DMS114 treated with DMSO at 0.1 percent for 48 hours (cell line): ENCODE measurements around the gene UCP3.

Experiments
- DNase-seq: peaks from one replicate; lab custom pipeline; 2025; ENCODE audit not compliant: unreplicated experiment; lab: John Stamatoyannopoulos, UW

Gene UCP3

DNA sequence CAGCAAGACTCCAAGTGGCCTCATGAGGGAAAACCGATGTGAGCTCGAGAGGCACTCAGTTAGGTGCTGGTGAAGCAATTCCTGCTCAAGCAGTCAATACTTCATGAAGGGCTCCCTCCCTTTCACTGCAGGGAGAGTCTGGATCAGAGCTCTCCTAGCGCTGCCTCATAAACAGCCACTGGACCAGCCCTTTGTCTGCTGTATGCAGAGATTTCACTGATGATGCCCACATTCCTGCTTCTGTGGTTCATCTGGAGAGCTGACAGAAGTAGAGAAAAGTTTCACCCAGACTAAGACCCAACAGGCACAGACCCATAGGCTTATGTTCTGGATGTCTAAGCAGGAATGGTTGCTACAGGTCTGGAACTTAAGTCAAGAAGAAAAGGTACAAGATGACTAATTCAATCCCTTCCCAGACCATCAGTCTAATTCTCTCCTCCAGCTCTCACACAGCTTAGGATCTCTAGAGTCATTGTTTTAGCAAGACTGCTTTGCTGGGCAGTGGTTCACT lies 30.3 kb downstream of the UCP3 start:
- no peak for DNase-seq

- DNase-seq, result no peak
These were observed 30.9 kb downstream of the UCP3 start for GRCh38 chr11:73977856-73978519.

DNA sequence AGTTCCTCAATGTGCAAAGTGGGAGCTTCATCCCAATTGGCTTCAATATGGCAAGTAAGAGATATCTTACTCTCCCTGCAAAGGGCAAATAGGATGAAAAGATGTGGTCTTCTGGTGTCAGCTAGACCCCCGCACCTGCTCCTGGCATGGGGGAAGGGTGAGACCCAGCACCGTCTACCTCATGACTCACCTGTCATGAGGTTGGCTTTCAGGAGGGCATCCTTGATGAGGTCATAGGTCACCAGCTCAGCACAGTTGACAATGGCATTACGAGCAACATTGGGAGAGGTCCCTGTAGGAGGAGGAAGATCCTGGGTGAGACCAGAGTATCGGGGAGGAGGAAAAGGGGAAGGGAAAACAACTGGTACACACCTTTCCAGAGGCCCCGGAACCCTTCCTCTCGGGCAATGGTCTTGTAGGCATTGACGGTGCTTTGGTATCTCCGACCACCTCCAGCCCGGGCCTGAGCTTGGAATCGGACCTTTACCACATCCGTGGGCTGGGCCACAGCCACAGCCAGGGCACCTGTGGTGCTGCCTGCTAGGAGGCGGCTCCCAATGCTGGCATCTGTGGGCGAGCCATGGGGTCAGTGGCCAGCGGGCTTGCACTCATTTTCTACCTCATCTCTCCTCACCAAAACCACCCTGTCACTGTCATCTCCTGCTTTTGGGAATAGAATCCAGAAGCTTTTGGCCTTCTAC lies 32.3 kb downstream of the UCP3 start:
- no peak for DNase-seq

DNA sequence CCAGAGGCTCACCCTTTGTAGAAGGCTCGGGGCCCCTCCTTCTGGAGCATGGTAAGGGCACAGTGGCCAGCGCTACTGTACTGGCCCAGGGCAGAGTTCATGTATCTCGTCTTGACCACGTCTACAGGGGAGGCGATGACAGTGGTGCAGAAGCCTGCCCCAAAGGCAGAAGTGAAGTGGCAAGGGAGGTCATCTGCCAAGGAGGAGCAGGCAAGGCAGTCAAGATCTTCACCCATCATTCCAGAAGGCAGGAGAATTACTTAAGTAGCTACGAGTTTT lies 33.5 kb downstream of the UCP3 start:
- no peak for DNase-seq

GRCh38 chr11:73974604-73975478 lies 34.0 kb downstream of the UCP3 start:
- no peak for DNase-seq

DNA sequence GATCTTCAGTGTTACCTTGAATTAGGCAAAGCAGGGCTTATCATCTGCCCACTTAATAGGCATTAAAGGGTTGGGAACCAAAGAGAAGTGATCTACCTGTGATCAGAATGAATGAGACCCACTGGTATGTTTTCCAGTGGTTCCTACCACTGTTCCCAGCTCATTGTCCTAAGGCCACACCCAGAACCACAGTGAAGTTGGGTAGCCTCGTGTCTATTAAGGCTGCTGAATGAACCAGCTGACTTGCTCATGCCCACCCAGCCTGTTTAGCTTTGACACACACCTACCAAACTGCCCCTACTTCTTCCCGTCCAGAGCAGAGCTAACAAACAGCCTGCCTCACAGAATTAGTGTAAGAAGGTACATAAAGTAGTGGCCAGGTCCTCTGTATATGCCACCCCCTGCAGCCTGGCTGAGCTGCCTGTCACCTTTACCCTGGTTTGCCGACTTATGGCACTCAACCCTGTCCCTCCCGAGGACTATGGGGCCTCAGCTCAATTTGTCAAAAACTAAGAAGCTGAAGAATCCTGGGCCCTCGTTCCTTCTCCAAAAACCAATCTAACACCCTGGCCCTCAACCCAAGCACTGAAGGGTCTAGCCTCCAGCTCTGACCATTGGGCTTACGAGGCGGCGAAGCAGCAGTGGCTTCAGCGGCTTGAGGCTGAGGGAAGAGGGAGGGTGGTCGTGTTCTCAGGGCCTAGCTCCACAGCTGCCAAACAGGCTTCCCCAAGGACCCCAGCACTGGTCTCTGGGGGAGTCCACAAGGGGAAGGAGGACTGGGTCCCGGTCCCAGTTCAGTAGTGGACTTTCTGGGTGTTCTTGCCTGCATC lies 36.0 kb downstream of the UCP3 start:
- DNase-seq, result no peak

DNA sequence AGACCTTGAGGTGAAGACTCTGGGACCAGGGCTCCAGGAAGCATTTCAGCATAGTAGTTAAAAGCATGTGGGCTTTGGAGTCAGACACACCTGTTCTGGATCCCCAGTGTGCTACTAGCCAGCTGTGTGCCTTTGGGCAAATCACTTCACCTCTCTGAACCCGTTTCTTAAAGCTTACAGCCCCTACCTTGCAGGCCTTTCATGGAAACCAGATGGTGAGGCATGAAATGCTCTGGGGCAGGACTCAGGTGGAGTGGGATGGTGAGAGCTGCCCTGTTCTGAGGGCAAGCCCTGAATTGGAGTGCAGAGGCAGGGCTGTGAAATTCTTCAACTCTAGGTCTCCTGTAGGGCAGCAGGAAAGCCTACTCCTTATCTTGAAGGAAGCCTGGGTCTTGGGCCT lies 36.7 kb downstream of the UCP3 start:
- no peak for DNase-seq

- no peak for DNase-seq
These were observed 37.6 kb downstream of the UCP3 start for GRCh38 chr11:73971175-73971719.

GRCh38 chr11:73969991-73970800 lies 38.7 kb downstream of the UCP3 start:
- DNase-seq, result no peak

GRCh38 chr11:73969091-73969490 lies 39.8 kb downstream of the UCP3 start:
- DNase-seq, result no peak

GRCh38 chr11:73968356-73968966 lies 40.4 kb downstream of the UCP3 start:
- no peak for DNase-seq

DNA sequence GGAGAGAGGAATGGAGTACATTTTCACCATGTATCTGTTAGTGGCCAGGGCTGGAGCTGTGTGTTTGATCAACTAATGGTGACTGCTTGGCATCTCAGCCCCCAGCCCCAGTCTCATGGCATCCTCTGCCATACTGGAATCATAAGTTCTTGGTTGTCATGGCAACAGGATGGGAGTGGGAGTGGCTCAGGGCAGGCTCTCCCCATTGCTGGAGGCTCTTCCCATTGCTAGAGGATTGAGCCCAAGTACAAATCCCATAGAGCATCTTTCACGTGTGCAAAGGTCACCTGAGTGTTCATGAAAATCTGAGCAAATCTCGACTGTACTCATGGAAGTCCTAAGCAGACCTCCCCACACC lies 43.1 kb downstream of the UCP3 start:
- no peak for DNase-seq

GRCh38 chr11:73965076-73965763 lies 43.7 kb downstream of the UCP3 start:
- no peak for DNase-seq

- DNase-seq, result no peak
These were observed 45.0 kb downstream of the UCP3 start for GRCh38 chr11:73963861-73964260.

GRCh38 chr11:73962101-73962705 lies 46.7 kb downstream of the UCP3 start:
- no peak for DNase-seq

- no peak for DNase-seq
These were observed 47.6 kb downstream of the UCP3 start for GRCh38 chr11:73961321-73961720.

GRCh38 chr11:73958521-73959141 lies 50.3 kb downstream of the UCP3 start:
- DNase-seq, result no peak
